Fibroblast of mammary gland (primary cell): Measurements from ENCODE around the gene NFAT5.

Experiments used
- DNase-seq: peaks from one replicate; pipeline ENCODE4 v3.0.0-alpha.2; 2010; ENCODE audit warnings: low read depth
- H3K4me3 ChIP-seq: 2 replicates; pipeline ENCODE4 v1.5.1; 2011; ENCODE audit warnings: low read depth, mild to moderate bottlenecking, low read length, moderate library complexity; ENCODE audit not compliant: control insufficient read depth
- CTCF ChIP-seq: conservative IDR thresholded peaks from 2 replicates; pipeline ENCODE4 v1.5.1; 2011; ENCODE audit warnings: low read depth, low read length, inconsistent platforms; ENCODE audit not compliant: control insufficient read depth, insufficient read depth

The NFAT5 gene

GRCh38 chr16:69644790-69645189 lies 79.0 kb downstream of the NFAT5 start:
- no peak overlapping the region for H3K4me3 ChIP-seq
- DNase-seq = no peak
- no peak for TF ChIP-seq CTCF

- no peak overlapping the region for H3K4me3 ChIP-seq
- TF ChIP-seq CTCF = no peak
- DNase-seq = no peak
These were observed 81.3 kb downstream of the NFAT5 start for GRCh38 chr16:69647020-69647419.

- DNase-seq = no peak
- TF ChIP-seq CTCF = no peak
- H3K4me3 ChIP-seq = no peak overlapping the region
These were observed 85.5 kb downstream of the NFAT5 start for GRCh38 chr16:69651217-69651616.

GRCh38 chr16:69654280-69654931 lies 88.6 kb downstream of the NFAT5 start:
- TF ChIP-seq CTCF = no peak
- DNase-seq = no peak
- H3K4me3 ChIP-seq = no peak overlapping the region

GRCh38 chr16:69660166-69660565 lies 94.4 kb downstream of the NFAT5 start:
- TF ChIP-seq CTCF = no peak
- no peak overlapping the region for H3K4me3 ChIP-seq
- DNase-seq = no peak

GRCh38 chr16:69662901-69663300 lies 97.1 kb downstream of the NFAT5 start:
- no peak for DNase-seq
- no peak overlapping the region for H3K4me3 ChIP-seq
- no peak for TF ChIP-seq CTCF

- no peak for TF ChIP-seq CTCF
- no peak for DNase-seq
- H3K4me3 ChIP-seq = no peak overlapping the region
These were observed 98.1 kb downstream of the NFAT5 start for GRCh38 chr16:69663846-69664245.
